H1 (cell line): ENCODE measurements around the gene LAIR1. TPM values are rescaled to one million over a fixed set of nuclear protein-coding genes. Genes with fewer than 3 reads are reported as not detected.

Experiments used
- CTCF ChIA-PET: fragments of 300-600 bp; sonication (Branson Sonifier 250); formaldehyde crosslinking; loops from one replicate; lab custom pipeline; 2021; ENCODE audit not compliant: partially characterized antibody; lab: Charles Lee
- POLR2A ChIA-PET: fragments of 300-600 bp; sonication (Branson Sonifier 250); formaldehyde crosslinking; loops from one replicate; lab custom pipeline; 2021; ENCODE audit warnings: inconsistent platforms; ENCODE audit not compliant: partially characterized antibody; lab: Charles Lee
- DNase-seq, 2 experiments: peaks; one replicate each; pipeline versions ENCODE4 v3.0.0 to v3.0.0-alpha.2; 2010 to 2022; ENCODE audit warnings: low spot score in 2 of 2, low read depth in 1 of 2, mixed read lengths in 1 of 2
- FAIRE-seq: peaks from 2 replicates; lab custom pipeline; 2011; peaks lifted over from hg19 to GRCh38; lab: Jason Lieb, UNC
- H2AFZ ChIP-seq: 2 replicates; pipeline ENCODE4 v1.8.1; 2012; ENCODE audit warnings: low read length, inconsistent platforms
- H2AK5ac ChIP-seq: 2 replicates; pipeline ENCODE4 v1.6.1; 2013; ENCODE audit warnings: low read depth, low read length
- H2BK120ac ChIP-seq: replicated peaks from 2 replicates; pipeline ENCODE3; 2013; ENCODE audit warnings: low read depth, low read length, inconsistent platforms
- H2BK12ac ChIP-seq: 2 replicates; pipeline ENCODE4 v1.6.1; 2013; ENCODE audit warnings: low read depth, low read length
- H2BK15ac ChIP-seq: 2 replicates; pipeline ENCODE4 v1.6.1; 2013; ENCODE audit warnings: low read length
- H2BK20ac ChIP-seq: 2 replicates; pipeline ENCODE4 v1.6.1; 2013; ENCODE audit warnings: low read length
- H2BK5ac ChIP-seq: 2 replicates; pipeline ENCODE4 v1.6.1; 2013; ENCODE audit warnings: low read depth, low read length
- H3K14ac ChIP-seq: 2 replicates; pipeline ENCODE4 v1.6.1; 2013; ENCODE audit warnings: inconsistent platforms; ENCODE audit not compliant: insufficient read length
- H3K18ac ChIP-seq: 2 replicates; pipeline ENCODE4 v1.6.1; 2013; ENCODE audit warnings: low read length; ENCODE audit errors: extremely low read depth
- H3K23ac ChIP-seq: 2 replicates; pipeline ENCODE4 v1.6.1; 2013; ENCODE audit warnings: inconsistent platforms; ENCODE audit not compliant: insufficient read length
- H3K23me2 ChIP-seq: 2 replicates; pipeline ENCODE4 v1.6.1; 2013; ENCODE audit warnings: low read depth, low read length
- H3K27ac ChIP-seq: 2 replicates; pipeline ENCODE4 v1.6.1; 2011; ENCODE audit warnings: low read depth, low read length, inconsistent platforms
- H3K27me3 ChIP-seq, 4 experiments: replicated peaks in 1 of 4; 1 replicate in 1 of 4; 2 replicates in 3 of 4; pipeline versions ENCODE4 v1.6.1 to v1.8.1; 2011 to 2013; ENCODE audit warnings: low read length in 3 of 4, mild to moderate bottlenecking in 3 of 4, inconsistent platforms in 2 of 4, mixed read lengths in 2 of 4, moderate library complexity in 1 of 4; ENCODE audit not compliant: control insufficient read depth in 3 of 4, insufficient read depth in 3 of 4; ENCODE audit errors: extremely low read depth in 1 of 4
- H3K36me3 ChIP-seq, 4 experiments: 2 replicates each; pipeline versions ENCODE4 v1.6.1 to v1.8.1; 2011 to 2013; ENCODE audit warnings: mild to moderate bottlenecking in 4 of 4, low read length in 3 of 4, moderate library complexity in 2 of 4, control low read depth in 1 of 4, inconsistent platforms in 1 of 4; ENCODE audit not compliant: insufficient read depth in 4 of 4, control insufficient read depth in 2 of 4
- H3K4ac ChIP-seq: replicated peaks from 2 replicates; pipeline ENCODE3; 2013; ENCODE audit warnings: low read length, low read depth, mixed read lengths, inconsistent platforms; ENCODE audit not compliant: insufficient read length
- H3K4me1 ChIP-seq, 4 experiments: replicated peaks in 1 of 4; 1 replicate in 1 of 4; 2 replicates in 3 of 4; pipeline versions ENCODE4 v1.6.1 to v1.8.1; 2011 to 2013; ENCODE audit warnings: low read length in 3 of 4, inconsistent platforms in 2 of 4, mixed read lengths in 1 of 4; ENCODE audit not compliant: insufficient read depth in 4 of 4, control insufficient read depth in 3 of 4
- H3K4me2 ChIP-seq, 2 experiments: 2 replicates each; pipeline versions ENCODE4 v1.6.1 to v1.8.1; 2011 to 2013; ENCODE audit warnings: low read depth in 2 of 2, low read length in 2 of 2, control low read depth in 1 of 2, inconsistent platforms in 1 of 2, mild to moderate bottlenecking in 1 of 2; ENCODE audit not compliant: insufficient read depth in 1 of 2
- H3K4me3 ChIP-seq, 4 experiments: fragments of 200-600, 300-600 bp in 1 of 4; sonication (generic), shearing (Covaris generic), sonication (Bioruptor Twin) in 1 of 4; 2 replicates each; pipeline versions ENCODE4 v1.5.1 to v1.8.1; 2011 to 2016; ENCODE audit warnings: low read length in 4 of 4, low read depth in 3 of 4, control low read depth in 2 of 4, inconsistent platforms in 2 of 4, mild to moderate bottlenecking in 2 of 4, mixed read lengths in 1 of 4, moderate library complexity in 1 of 4; ENCODE audit not compliant: insufficient read depth in 2 of 4; ENCODE audit errors: extremely low read depth in 1 of 4
- H3K56ac ChIP-seq: replicated peaks from 2 replicates; pipeline ENCODE3; 2013; ENCODE audit warnings: low read depth, mild to moderate bottlenecking, mixed read lengths, low read length, inconsistent platforms; ENCODE audit not compliant: insufficient read length
- H3K79me1 ChIP-seq: 2 replicates; pipeline ENCODE4 v1.6.1; 2013; ENCODE audit warnings: low read depth, low read length, control low read depth
- H3K79me2 ChIP-seq, 2 experiments: 2 replicates each; pipeline versions ENCODE4 v1.6.1 to v1.8.1; 2012 to 2013; ENCODE audit warnings: low read length in 2 of 2, mild to moderate bottlenecking in 2 of 2, inconsistent platforms in 1 of 2; ENCODE audit not compliant: insufficient read depth in 2 of 2, control insufficient read depth in 1 of 2
- H3K9ac ChIP-seq, 4 experiments: replicated peaks in 1 of 4; 1 replicate in 1 of 4; 2 replicates in 3 of 4; pipeline versions ENCODE4 v1.6.1 to v1.8.1; 2011 to 2013; ENCODE audit warnings: low read depth in 3 of 4, low read length in 3 of 4, control low read depth in 2 of 4, mild to moderate bottlenecking in 2 of 4, moderate library complexity in 2 of 4, inconsistent platforms in 1 of 4; ENCODE audit errors: extremely low read depth in 1 of 4
- H3K9me3 ChIP-seq, 2 experiments: 2 replicates each; pipeline versions ENCODE4 v1.6.1 to v1.8.1; 2012 to 2013; ENCODE audit warnings: mild to moderate bottlenecking in 2 of 2, moderate library complexity in 2 of 2, control low read depth in 1 of 2, inconsistent platforms in 1 of 2, low read depth in 1 of 2, low read length in 1 of 2, mixed read lengths in 1 of 2; ENCODE audit not compliant: insufficient read depth in 2 of 2
- H4K20me1 ChIP-seq, 2 experiments: replicated peaks in 1 of 2; 2 replicates each; pipeline versions ENCODE3 to v1.8.1; 2011 to 2013; ENCODE audit warnings: inconsistent platforms in 2 of 2, low read length in 2 of 2, mild to moderate bottlenecking in 1 of 2; ENCODE audit not compliant: insufficient read depth in 2 of 2, control insufficient read depth in 1 of 2
- H4K5ac ChIP-seq: 2 replicates; pipeline ENCODE4 v1.6.1; 2013; ENCODE audit warnings: low read length, low read depth, mixed read lengths, inconsistent platforms; ENCODE audit not compliant: insufficient read length
- H4K8ac ChIP-seq: 2 replicates; pipeline ENCODE4 v1.8.0; 2013; ENCODE audit warnings: mild to moderate bottlenecking, moderate library complexity, low read length, inconsistent platforms; ENCODE audit not compliant: insufficient read depth; ENCODE audit errors: extremely low read depth
- H4K91ac ChIP-seq: replicated peaks from 2 replicates; pipeline ENCODE3; 2013; ENCODE audit warnings: low read length, mixed read lengths, inconsistent platforms; ENCODE audit not compliant: insufficient read length
- BCL11A ChIP-seq, 2 experiments: IDR thresholded peaks; one replicate each; pipeline ENCODE4 v1.6.1; 2011; ENCODE audit warnings: low read depth in 2 of 2, low read length in 2 of 2, mild to moderate bottlenecking in 2 of 2
- EP300 ChIP-seq, 2 experiments: IDR thresholded peaks; 1 replicate in 1 of 2; 2 replicates in 1 of 2; pipeline ENCODE4 v1.6.1; 2011 to 2012; ENCODE audit warnings: low read depth in 2 of 2, low read length in 2 of 2, mild to moderate bottlenecking in 2 of 2, borderline replicate concordance in 1 of 2, inconsistent platforms in 1 of 2, moderate library complexity in 1 of 2
- EZH2 ChIP-seq: fragments of 200-600 bp; sonication (generic); IDR thresholded peaks from 2 replicates; pipeline ENCODE4 v1.7.1; 2012; ENCODE audit warnings: low read depth, mild to moderate bottlenecking, moderate library complexity, low read length, inconsistent platforms; ENCODE audit not compliant: severe bottlenecking
- POLR2AphosphoS5 ChIP-seq: IDR thresholded peaks from 2 replicates; pipeline ENCODE4 v1.6.1; 2011; ENCODE audit warnings: low read depth, low read length
- SP1 ChIP-seq: IDR thresholded peaks from 2 replicates; pipeline ENCODE4 v1.6.1; 2011; ENCODE audit warnings: low read depth, low read length
- TEAD4 ChIP-seq: IDR thresholded peaks from 2 replicates; pipeline ENCODE4 v1.6.1; 2012; ENCODE audit warnings: low read depth, low read length, inconsistent platforms, mixed read lengths
- whole genome bisulfite sequencing, 2 experiments: shearing (Covaris generic) in 1 of 2; methylation state at CpG; one replicate each; pipeline versions ENCODE4 v1.1.6 to v1.1.7; 2013 to 2015; ENCODE audit warnings: low lambda C conversion rate in 2 of 2, mixed read lengths in 2 of 2, inconsistent platforms in 1 of 2, low coverage in 1 of 2, missing lambda C conversion rate in 1 of 2; ENCODE audit not compliant: insufficient replicate concordance in 2 of 2, insufficient coverage in 1 of 2, insufficient read length in 1 of 2; ENCODE audit errors: extremely low coverage in 1 of 2, missing lambda C conversion rate in 1 of 2; 5-methylcytosine and 5-hydroxymethylcytosine counted together
- polyA plus RNA-seq, 7 experiments: library from polyadenylated mRNA; depleted of rRNA in 3 of 7; stranded (reverse) in 5 of 7; unstranded in 2 of 7; fragments of >200 nt in 5 of 7; fragments of 200-250 nt in 2 of 7; gene quantifications; 1 replicate in 5 of 7; 2 replicates in 1 of 7; 4 replicates in 1 of 7; pipeline versions ENCODE4 v1.2.1 to v1.2.3, GENCODE V29; 2011 to 2013; ENCODE audit warnings: missing spikeins in 2 of 7, mixed read lengths in 2 of 7
- total RNA-seq: library from RNA; stranded (reverse); fragmentation: NEBNext Ultra II Directional; extraction: Animal tissue kit (Norgen Biotek cat#: 25700); gene quantifications from 2 replicates; pipeline ENCODE4 v1.2.1, GENCODE V29; 2021

The LAIR1 gene
- total and polyA plus RNA-seq, 2 of the 8 experiments (the other 6 are each of a cell fraction or from before 2014, with no cell fraction given), result 0.18 TPM; not detected in 1

- Histone ChIP-seq H2BK12ac (no peak overlapping the region), H3K4me2 (peak overlapping the region in 1 of 2 experiments; percentile 18; a peak in 2 of 4 replicates), H3K4ac (no peak overlapping the region), H3K4me3 (no peak overlapping the region), H3K9ac (0 out of 7 replicates have a peak overlapping the region, but pooled peaks of 1 of the 4 experiments have one; percentile 59), H4K91ac (no peak overlapping the region), H2AK5ac (no peak overlapping the region), H2BK120ac (no peak overlapping the region), H3K56ac (no peak overlapping the region), H3K9me3 (peaks cover 0 to 10% of the 10 kb centered on the region in 2 experiments; a peak in 1 of 4 replicates), H3K79me2 (no peaks in the 10 kb centered on the region), H3K79me1 (no peaks in the 10 kb centered on the region), H3K14ac (no peak overlapping the region), H3K27me3 (no peaks in the 10 kb centered on the region), H4K8ac (no peak overlapping the region), H3K23ac (no peak overlapping the region), H3K18ac (peak overlapping the region; percentile 32; the same call in 1 of the 2 replicates), H2BK20ac (0 out of 2 replicates have a peak overlapping the region, but pooled peaks have one; percentile 41), H2BK5ac (peak overlapping the region; percentile 68), H2BK15ac (no peak overlapping the region), H4K5ac (no peak overlapping the region), H4K20me1 (no peaks in the 10 kb centered on the region), H3K27ac (peak overlapping the region; percentile 69; the same call in 1 of the 2 replicates), H3K36me3 (no peaks in the 10 kb centered on the region), H3K4me1 (no peaks in the 10 kb centered on the region; a peak in 1 of 7 replicates), H3K23me2 (no peaks in the 10 kb centered on the region), H2AFZ (no peak overlapping the region)
- peak; percentile 63 for FAIRE-seq
- ChIA-PET POLR2A (interaction anchor here (0.8 to 1.6 kb wide), 8 partner anchors 9 to 183 kb away, joined by 3 to 7 read pairs (median 4); partner anchors contain the start of genes LILRB5 and RPS9), CTCF (interaction anchor here (0.6 to 1.9 kb wide), 9 partner anchors 8 to 418 kb away, joined by 3 to 10 read pairs (median 4); partner anchors contain the start of gene MBOAT7)
- TF ChIP-seq SP1, result 0 out of 2 replicates have a peak, but pooled peaks have one; percentile 59
- no peak for TF ChIP-seq EP300 (IDR thresholded peaks at IDR 0.05; ENCODE audit: borderline replicate concordance in 1 of 2, low read depth in 2 of 2, low read length in 2 of 2)
- 0 out of 2 replicates have a peak, but pooled peaks have one; percentile 11 for TF ChIP-seq TEAD4
- TF ChIP-seq EZH2, result no peak
- TF ChIP-seq BCL11A (IDR thresholded peaks at IDR 0.05; ENCODE audit: low read depth in 2 of 2, low read length in 2 of 2), result no peak
- no peak for TF ChIP-seq POLR2AphosphoS5
- peak; percentile 61 to 78 for DNase-seq
- 60% methylated on average over 11 of the region's 11 CpGs; no CpG with 5 or more reads in 1 of the 2 experiments for WGBS, 2 experiments
These were observed 48.0 kb downstream of the LAIR1 start for GRCh38 chr19:54316746-54317107.
